Panc1 (cell line): ENCODE measurements around the gene ZCCHC14.

Experiments
- CTCF ChIP-seq: fragments of 450-650 bp; IDR thresholded peaks from 2 replicates; pipeline ENCODE4 v1.5.1; 2017; ENCODE audit warnings: mild to moderate bottlenecking
- SIN3A ChIP-seq: IDR thresholded peaks from 2 replicates; pipeline ENCODE4 v1.6.1; 2012; ENCODE audit warnings: low read depth, mild to moderate bottlenecking, low read length, moderate library complexity, borderline replicate concordance; ENCODE audit not compliant: insufficient read depth

- TF ChIP-seq CTCF (no peak), SIN3A (no peak)
These were observed 36.1 kb upstream of the ZCCHC14 start for GRCh38 chr16:87528690-87529579.
